ENCODE data around the gene RPTOR.

DNA sequence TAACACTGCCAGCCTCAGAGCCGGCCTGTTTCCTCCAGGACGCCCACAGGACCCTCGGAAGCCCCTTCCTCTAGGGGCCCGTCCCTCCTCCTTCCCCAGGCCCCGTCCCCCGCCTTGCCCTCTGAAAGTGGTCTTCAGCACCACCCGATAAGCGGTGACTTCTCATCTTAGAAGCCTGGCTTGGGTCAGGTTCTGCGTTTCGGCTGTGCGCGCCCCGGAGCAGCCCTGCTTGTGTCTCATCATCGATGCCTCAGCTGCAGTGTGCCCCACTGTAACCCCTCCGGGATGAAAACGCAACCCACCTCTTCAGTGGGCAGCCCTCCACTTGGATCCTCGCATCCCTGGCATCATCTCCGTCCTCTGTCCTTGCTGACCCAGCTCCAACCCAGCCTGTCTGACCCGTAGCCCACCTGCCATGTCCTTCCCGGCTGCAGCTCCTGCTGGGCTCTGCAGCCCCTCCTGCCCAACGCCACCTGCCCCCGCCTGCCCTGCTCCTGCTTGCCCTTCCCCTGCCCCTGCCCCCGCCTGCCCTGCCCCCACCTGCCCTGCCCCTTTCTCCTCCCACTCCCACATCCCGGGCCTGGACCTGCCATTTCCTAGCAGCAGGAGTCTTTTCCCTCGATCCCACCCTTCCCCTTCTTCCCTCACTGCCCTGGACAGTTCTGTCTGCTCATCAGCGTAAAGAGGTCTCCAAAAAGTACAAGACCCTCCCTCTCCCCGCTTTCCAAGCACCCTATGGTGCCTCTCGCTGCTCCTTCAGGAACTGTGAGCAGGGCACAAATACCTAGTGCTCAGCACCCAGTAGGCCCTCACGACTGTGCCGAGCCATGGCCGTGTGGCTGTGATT lies 334.5 kb downstream of the RPTOR start:
- no peak for TF ChIP-seq EZH2 (IDR thresholded peaks at IDR 0.05; ENCODE audit: insufficient read depth, poor library complexity, severe bottlenecking)
- no peak for TF ChIP-seq EZH2phosphoT487 (IDR thresholded peaks at IDR 0.05; ENCODE audit: insufficient read depth, low read depth)
